HG02938 (cell line): ENCODE results near the gene ADGRG4.
"Not testable (repeated sequence)": the region's sequence is repeated elsewhere in the genome, so short reads cannot be mapped to it uniquely, and the experiment has no call there.

ENCODE experiments used
- ATAC-seq: cut with Tn5 transposase; IDR thresholded peaks from one replicate; pipeline ENCODE4 v1.9.1; 2021; ENCODE audit warnings: mild to moderate bottlenecking, moderate library complexity; ENCODE audit not compliant: unreplicated experiment

ADGRG4 gene

DNA sequence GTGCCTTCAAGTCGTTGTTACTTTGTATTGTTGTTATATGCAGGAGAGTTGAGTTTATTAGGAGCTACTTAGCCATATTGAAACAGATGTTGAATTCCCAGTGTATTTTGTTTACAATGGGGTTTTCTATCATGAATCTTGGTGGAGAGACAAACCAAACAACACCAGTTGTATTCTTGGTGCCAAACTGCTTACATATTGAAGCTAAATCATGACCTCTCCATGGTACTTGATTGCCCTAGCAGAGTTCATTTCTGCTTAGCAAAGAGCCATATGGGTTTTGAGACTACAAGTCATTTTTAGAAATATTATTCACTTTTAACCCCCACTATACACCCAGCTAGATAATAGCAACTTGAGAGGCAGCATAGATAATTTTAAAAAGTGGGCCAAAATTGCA is 85.4 kb downstream of the ADGRG4 start:
- ATAC-seq, result no peak

- ATAC-seq, result no peak
Measured at GRCh38 chrX:136386826-136387225, 86.1 kb downstream of the ADGRG4 start.

- ATAC-seq, result no peak
Measured at GRCh38 chrX:136387951-136388502, 87.3 kb downstream of the ADGRG4 start.

DNA sequence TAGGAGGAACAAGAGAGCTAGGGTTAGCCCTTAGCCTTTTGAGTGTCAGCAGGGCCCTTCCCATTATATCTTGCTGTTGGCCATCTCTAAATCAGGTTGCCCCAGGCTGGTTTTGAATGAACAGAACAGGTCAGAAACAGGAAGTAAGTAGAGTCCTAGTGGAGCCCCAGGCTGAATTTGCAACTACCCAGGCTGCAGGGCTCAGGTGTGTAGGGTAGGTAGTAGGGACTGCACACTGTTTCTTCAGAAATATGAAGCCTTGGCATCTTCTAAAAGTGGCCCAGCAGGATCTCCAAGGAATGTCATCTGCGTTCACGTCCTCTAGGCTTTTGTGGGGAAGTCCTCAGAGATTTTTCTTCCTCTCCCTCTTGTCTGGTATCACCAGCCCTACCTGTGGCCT is 90.2 kb downstream of the ADGRG4 start:
- ATAC-seq, result no peak

DNA sequence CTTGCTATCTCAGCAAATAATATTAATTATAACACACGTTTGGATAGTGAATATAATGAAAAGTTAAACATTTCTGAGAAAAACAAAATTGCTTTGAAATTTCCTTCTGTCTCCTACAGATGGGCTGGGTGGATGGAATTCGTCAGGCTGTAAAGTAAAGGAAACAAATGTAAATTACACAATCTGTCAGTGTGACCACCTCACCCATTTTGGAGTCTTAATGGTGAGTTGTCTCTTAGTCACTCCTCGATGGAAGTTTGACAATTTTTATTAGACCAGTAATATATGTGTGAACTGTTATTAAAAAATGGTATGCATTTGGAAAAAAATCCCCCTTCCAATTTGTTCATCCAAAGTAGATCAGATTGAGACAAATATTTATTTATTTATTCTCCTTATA is 94.5 kb downstream of the ADGRG4 start:
- no peak for ATAC-seq

DNA sequence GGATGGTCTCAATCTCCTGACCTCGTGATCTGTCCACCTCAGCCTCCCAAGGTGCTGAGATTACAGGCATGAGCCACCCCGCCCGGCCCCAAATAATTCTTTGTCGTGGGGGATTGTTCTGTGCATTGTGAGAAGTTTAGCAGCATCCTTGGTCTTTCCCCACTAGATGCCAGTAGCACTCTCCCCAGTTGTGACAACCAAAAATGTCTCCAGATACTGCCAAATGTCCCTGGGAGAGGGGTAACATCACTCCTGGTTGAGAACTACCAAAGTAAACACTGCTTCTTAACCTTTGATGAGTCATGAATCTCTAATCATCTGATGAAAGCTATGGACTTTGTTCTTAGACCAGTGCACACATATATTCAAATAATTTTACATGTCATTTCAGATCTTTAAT is 96.2 kb downstream of the ADGRG4 start:
- ATAC-seq, result no peak

- no peak for ATAC-seq
Measured at GRCh38 chrX:136405126-136405525, 104.4 kb downstream of the ADGRG4 start.

DNA sequence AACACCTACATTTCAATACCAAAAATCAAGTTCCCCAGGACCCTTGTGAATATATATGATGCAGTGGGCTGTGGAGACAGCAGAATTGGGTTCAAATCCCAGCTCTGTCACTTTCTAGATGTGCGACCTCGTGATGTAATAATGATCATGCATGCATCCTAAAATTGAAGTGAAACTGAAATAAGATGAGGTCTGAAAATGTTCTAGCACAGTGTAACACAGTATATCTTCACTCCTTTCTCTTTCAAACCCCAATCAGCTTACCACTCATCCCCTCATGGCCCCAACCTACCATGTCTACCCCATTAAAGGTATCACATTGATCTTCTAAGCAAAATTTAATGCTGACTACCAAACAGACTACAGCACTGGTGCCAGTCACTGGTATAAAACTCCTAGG is 117.0 kb downstream of the ADGRG4 start:
- peak; percentile 45 for ATAC-seq

- ATAC-seq, result no peak
Measured at GRCh38 chrX:136421338-136421737, 120.6 kb downstream of the ADGRG4 start.

- no peak for ATAC-seq
Measured at GRCh38 chrX:136423724-136424123, 123.0 kb downstream of the ADGRG4 start.

DNA sequence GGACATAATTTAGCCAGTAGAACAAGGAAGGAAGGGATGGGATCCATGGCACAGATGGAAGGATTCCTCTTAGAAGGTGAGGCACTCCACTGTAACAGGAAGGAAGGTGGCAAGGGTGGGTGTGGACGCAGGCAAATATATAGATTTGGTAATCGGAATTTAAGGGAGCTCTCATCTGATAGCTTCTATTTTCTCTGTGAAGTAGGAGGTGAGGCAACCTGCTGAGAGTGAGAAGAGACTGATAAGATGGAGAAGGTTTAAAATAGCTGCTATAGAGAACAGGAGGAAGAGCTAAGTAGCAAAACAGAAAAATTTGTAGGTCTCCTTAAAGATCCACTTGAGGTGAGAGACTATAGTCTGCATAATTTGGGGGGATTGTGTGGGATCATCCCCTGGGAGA is 125.2 kb downstream of the ADGRG4 start:
- ATAC-seq, result no peak

DNA sequence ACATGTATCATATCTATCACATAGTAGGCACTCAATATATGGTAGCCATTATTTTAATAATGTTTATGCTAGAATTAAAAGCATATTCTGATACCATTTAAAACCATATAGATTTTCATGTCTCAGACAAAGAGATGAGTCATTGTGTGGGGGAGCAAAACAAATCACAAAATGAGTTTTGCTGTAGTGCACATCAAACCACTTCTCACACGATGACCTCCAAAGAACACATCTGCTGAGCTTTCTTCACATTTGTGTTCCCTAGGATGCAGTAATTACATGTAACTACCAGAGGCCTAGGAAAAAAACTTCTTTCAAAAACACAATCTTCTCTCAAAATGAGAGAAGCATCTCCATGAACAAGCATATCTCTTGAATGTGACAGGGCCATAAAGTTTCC is 130.9 kb downstream of the ADGRG4 start:
- ATAC-seq, result no peak

DNA sequence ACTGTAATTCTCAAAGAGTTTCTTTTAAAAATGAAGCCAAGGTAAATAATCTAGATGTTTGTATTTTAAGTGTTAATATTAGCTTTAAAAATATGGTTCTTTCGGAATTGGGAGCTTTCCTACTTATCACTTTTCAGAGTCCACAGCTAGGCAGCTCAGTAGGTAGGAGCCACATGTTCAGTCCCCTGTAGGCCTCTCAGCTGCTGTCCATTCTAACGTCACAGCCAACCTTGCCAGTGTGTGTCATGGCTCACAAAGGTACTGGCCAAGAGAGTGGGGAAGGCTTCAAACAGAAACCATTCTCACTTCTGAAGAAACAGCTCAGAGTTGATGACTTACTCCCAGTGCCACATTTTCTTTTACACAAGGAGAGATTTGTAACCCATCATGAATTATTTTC is 137.0 kb downstream of the ADGRG4 start:
- ATAC-seq, result no peak

DNA sequence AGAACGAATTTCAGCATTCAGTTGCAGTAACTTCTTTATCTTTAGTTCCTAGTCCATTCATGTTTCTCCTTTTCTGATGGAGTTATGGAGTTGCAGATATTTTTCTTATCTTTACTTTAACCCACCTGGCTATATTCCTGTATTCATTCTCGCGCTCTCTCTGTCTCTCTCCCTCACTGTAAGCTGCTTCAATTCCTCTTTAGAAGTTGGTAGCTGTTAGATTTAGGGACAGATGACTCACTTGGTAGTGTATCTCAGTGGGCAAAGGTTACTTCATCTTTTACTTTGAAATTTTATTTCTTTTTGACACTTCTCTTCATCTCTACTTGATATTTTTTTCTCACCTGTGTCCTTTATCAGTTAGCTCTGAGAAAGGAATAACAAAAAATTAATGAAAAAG is 137.4 kb downstream of the ADGRG4 start:
- no peak for ATAC-seq

GRCh38 chrX:136445674-136446073 is 144.9 kb downstream of the ADGRG4 start:
- ATAC-seq, result not testable (repeated sequence)

DNA sequence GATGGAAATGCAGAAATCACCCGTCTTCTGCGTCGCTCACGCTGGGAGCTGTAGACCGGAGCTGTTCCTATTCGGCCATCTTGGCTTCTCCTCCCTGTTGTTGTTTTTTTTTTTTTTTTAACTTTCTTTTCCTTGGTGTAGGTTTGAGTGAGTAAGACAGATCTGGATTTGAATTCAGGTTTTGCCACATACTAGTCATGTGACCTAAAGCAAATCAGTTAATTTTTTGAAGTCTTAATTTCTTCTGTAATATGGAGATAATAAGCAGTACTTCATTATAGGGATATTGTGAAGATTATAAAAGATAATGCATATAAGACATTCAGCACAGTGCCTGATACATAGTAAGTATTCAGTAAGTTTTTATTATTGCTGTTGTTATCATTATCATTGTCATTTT is 145.4 kb downstream of the ADGRG4 start:
- ATAC-seq, result no peak

DNA sequence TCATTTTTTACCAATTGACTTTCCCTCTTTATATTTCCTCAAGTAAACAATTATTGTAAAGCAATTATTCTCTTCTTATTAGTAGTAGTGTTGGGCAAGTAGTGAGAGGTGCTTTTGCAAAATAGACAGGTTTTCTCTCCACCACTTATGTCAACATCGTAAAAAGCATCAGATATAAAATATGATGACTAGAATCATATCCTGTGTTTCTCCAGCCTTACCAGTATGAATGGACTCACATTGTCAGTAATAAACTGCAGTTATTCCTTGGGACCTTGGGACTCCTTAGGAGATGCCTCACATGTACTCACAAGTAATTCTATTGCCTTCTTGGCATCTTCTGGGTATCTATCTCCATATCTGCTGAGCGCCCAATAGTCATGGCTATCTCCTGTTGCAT is 146.5 kb downstream of the ADGRG4 start:
- no peak for ATAC-seq

GRCh38 chrX:136447968-136448367 is 147.2 kb downstream of the ADGRG4 start:
- no peak for ATAC-seq

DNA sequence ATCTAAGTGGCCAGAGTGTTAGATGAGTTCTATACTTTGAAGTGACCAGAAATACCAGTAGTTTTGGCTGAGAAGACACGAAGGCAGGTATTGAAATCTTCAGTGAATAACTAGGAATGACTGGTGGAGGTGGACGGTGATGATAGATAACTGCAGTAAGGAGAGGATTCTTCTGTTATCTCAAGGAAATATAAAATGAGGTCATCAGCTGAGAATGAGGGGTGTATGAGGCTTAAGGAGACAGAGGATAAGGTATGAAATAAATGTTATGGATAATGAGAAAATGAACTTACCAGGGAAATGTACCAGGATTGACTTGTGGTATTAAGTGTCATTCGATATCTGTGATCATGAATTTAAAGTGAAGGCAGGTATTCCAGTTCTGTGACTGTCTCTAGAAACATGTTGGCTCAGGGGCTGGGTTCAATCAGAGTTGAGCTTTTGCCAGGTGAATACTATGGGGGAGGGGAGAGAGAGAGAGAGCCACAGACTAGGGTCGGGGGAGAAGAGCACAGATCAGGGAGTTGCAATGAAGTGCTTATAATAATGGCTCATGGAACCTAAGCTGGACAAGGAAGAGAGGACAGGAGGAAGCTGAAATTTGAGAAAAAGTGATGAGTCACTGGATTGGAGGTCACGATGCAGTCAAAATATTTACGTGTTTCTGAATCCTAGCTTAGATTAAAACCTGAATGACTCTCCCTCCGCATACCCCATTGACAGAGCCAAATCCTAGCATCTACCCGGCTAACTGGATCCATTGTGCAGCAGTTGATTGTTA is 149.5 kb downstream of the ADGRG4 start:
- ATAC-seq, result no peak

DNA sequence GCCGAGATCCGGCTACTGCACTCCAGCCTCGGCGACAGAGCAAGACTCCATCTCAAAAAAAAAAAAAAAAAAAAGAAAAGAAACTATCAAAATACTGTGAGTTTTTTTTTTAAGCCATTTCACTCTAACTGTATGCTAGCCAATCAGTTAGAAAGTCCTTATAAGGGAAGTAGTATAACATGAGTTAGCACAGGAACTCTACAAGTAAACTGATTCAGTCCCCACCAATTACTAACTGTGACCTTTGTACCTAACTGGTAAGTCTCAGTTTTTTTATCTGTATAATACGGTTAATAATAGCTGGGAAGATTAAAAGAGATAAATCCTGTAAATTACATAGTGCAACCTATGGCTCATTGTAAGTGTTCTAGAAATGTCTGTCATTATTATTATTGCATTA is 151.9 kb downstream of the ADGRG4 start:
- ATAC-seq, result no peak

DNA sequence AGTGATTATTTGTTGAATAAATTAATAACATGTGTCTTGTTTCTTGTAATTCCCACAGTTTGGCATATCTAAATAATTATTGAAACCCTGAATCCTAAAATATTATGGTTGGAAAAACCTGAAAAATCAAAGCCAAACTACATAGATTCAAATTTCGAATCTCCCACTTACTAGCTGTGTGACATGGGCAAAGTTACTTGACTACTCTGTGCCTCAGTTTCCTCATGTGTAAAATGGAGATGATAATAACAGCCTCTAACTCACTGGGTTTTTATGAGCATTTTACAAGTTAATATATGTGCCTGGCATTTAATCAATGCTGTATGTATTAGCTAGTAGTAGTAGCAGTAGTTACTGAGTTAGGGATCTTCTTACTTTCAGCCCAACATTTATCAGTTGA is 152.4 kb downstream of the ADGRG4 start:
- ATAC-seq, result no peak

DNA sequence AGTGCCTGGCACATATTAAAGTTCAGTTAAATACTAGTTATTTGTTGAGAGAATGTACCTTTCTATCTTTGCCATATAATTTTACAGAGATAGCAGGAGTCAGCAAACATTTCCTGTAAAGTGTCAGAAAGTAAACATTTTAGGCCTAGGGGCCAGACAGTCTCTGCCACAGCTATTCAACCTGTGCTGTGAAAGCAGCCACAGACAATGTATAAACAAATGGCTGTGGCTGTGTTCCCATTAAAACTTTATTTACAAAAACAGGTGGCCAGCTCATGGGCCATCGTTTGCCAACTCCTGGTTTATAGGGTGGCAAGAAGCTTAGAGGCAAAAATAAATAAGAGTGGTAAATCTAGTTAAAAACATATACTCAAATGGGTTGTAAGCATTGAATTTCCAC is 153.0 kb downstream of the ADGRG4 start:
- ATAC-seq, result no peak

GRCh38 chrX:136456133-136456532 is 155.4 kb downstream of the ADGRG4 start:
- no peak for ATAC-seq
